RWPE1 (cell line): ENCODE results near the gene NDUFV3.

Experiments used
- CTCF ChIA-PET: fragments of 350-600 bp; sonication (Branson Sonifier 250); formaldehyde crosslinking; extraction: SDS; loops from one replicate; lab custom pipeline; 2021; lab: Yijun Ruan, JAX
- POLR2A ChIA-PET: fragments of 400-600 bp; formaldehyde crosslinking; extraction: SDS; loops from one replicate; lab custom pipeline; 2020; ENCODE audit warnings: antibody characterized with exemption; ENCODE audit not compliant: low non-redundant PET; lab: Yijun Ruan, JAX
- DNase-seq: peaks from one replicate; pipeline ENCODE4 v3.0.0; 2012; ENCODE audit warnings: low spot score
- H3K27ac ChIP-seq: fragments of 450-650 bp; 2 replicates; pipeline ENCODE4 v1.5.1; 2017
- CTCF ChIP-seq: fragments of 450-650 bp; conservative IDR thresholded peaks from 2 replicates; pipeline ENCODE4 v1.5.1; 2017; ENCODE audit warnings: low read depth, mild to moderate bottlenecking

NDUFV3 gene

GRCh38 chr21:42913476-42913875 is 20.4 kb downstream of the NDUFV3 start:
- CTCF ChIA-PET, result no interaction called here
- H3K27ac ChIP-seq, result peak overlapping the region; percentile 31
- POLR2A ChIA-PET, result no interaction called here
- no peak for TF ChIP-seq CTCF
- no peak for DNase-seq

- DNase-seq, result no peak
- CTCF ChIA-PET, result no interaction called here
- POLR2A ChIA-PET, result no interaction called here
- H3K27ac ChIP-seq, result no peak overlapping the region
- TF ChIP-seq CTCF, result no peak
Measured at GRCh38 chr21:42918291-42918690, 25.2 kb downstream of the NDUFV3 start.

GRCh38 chr21:42921927-42922326 is 28.8 kb downstream of the NDUFV3 start:
- POLR2A ChIA-PET, result no interaction called here

GRCh38 chr21:42922918-42923317 is 29.8 kb downstream of the NDUFV3 start:
- ChIA-PET POLR2A (no interaction called here), CTCF (no interaction called here)
- H3K27ac ChIP-seq, result no peak overlapping the region
- TF ChIP-seq CTCF, result no peak
- no peak for DNase-seq

More at GRCh38 chr21:42921927-42922326, 28.8 kb downstream of the NDUFV3 start:
- no peak overlapping the region for H3K27ac ChIP-seq
- no peak for DNase-seq
- CTCF ChIA-PET, result no interaction called here
- TF ChIP-seq CTCF, result no peak

GRCh38 chr21:42923553-42924432 is 30.7 kb downstream of the NDUFV3 start:
- POLR2A ChIA-PET, result no interaction called here
- peak; percentile 84 for DNase-seq
- CTCF ChIA-PET, result interaction anchor here (0.6 kb wide), 1 partner anchor 32 kb away, joined by 3 read pairs; no protein-coding TSS in a partner anchor
- H3K27ac ChIP-seq, result peak overlapping the region; percentile 75
- TF ChIP-seq CTCF, result peak; percentile 87

- no peak for DNase-seq
- H3K27ac ChIP-seq, result peak overlapping the region; percentile 75
- CTCF ChIA-PET, result no interaction called here
Measured at GRCh38 chr21:42924433-42924751, 31.3 kb downstream of the NDUFV3 start.

More at GRCh38 chr21:42924433-42924751, 31.3 kb downstream of the NDUFV3 start:
- POLR2A ChIA-PET, result no interaction called here
- no peak for TF ChIP-seq CTCF
